ENCODE data around the gene FAM217B. TPM values are rescaled to one million over a fixed set of nuclear protein-coding genes. Genes with fewer than 3 reads are reported as not detected.
A peak's percentile ranks its signal among the peaks of the same experiment; 100 is the strongest.

FAM217B gene
- total RNA-seq: 8.9 and 10.8 TPM in 2 replicates

- DNase-seq (ENCODE audit: low read depth): peak; percentile 91
- H3K36me3 ChIP-seq (ENCODE audit: control insufficient read depth, insufficient read depth, low read length): no peaks in the 10 kb centered on the region
- no peak for TF ChIP-seq CTCF (IDR thresholded peaks at IDR 0.05; ENCODE audit: insufficient read depth, low read length, poor library complexity, severe bottlenecking)
- H3K27me3 ChIP-seq (ENCODE audit: control insufficient read depth, insufficient read depth, low read length): no peaks in the 10 kb centered on the region
- H3K4me3 ChIP-seq (ENCODE audit: low read depth, low read length): peak within 1 kb of the TSS; percentile 66
Observed at GRCh38 chr20:59940129-59940955, at the start of gene FAM217B, which contains the start of gene PPP1R3D. TSS of gene FAM217B (plus strand) at chr20:59940389. CDS start at chr20:59943944, 3,555 bp downstream. TSS of gene PPP1R3D (minus strand) at chr20:59940305. CDS start at chr20:59939931, 374 bp downstream.

- Histone ChIP-seq H3K36me3 (ENCODE audit: control insufficient read depth, insufficient read depth, low read length) (no peaks in the 10 kb centered on the region), H3K4me3 (ENCODE audit: low read depth, low read length) (no peak overlapping the region), H3K27me3 (ENCODE audit: control insufficient read depth, insufficient read depth, low read length) (no peaks in the 10 kb centered on the region)
- DNase-seq (ENCODE audit: low read depth): no peak
- no peak for TF ChIP-seq CTCF (IDR thresholded peaks at IDR 0.05; ENCODE audit: insufficient read depth, low read length, poor library complexity, severe bottlenecking)
Observed at GRCh38 chr20:59891581-59891980, 48.6 kb upstream of the FAM217B start.

- Histone ChIP-seq H3K27me3 (ENCODE audit: control insufficient read depth, insufficient read depth, low read length) (no peaks in the 10 kb centered on the region), H3K4me3 (ENCODE audit: low read depth, low read length) (no peak overlapping the region), H3K36me3 (ENCODE audit: control insufficient read depth, insufficient read depth, low read length) (no peaks in the 10 kb centered on the region)
- DNase-seq (ENCODE audit: low read depth): no peak
- TF ChIP-seq CTCF (IDR thresholded peaks at IDR 0.05; ENCODE audit: insufficient read depth, low read length, poor library complexity, severe bottlenecking): no peak
Observed at GRCh38 chr20:59895908-59896307, 44.3 kb upstream of the FAM217B start.

GRCh38 chr20:59902470-59902869 is 37.7 kb upstream of the FAM217B start:
- Histone ChIP-seq H3K36me3 (ENCODE audit: control insufficient read depth, insufficient read depth, low read length) (no peaks in the 10 kb centered on the region), H3K4me3 (ENCODE audit: low read depth, low read length) (no peak overlapping the region), H3K27me3 (ENCODE audit: control insufficient read depth, insufficient read depth, low read length) (no peaks in the 10 kb centered on the region)
- DNase-seq (ENCODE audit: low read depth): no peak
- no peak for TF ChIP-seq CTCF (IDR thresholded peaks at IDR 0.05; ENCODE audit: insufficient read depth, low read length, poor library complexity, severe bottlenecking)

GRCh38 chr20:59903621-59904020 is 36.6 kb upstream of the FAM217B start:
- no peak overlapping the region for H3K4me3 ChIP-seq (ENCODE audit: low read depth, low read length)
- H3K27me3 ChIP-seq (ENCODE audit: control insufficient read depth, insufficient read depth, low read length): no peaks in the 10 kb centered on the region
- H3K36me3 ChIP-seq (ENCODE audit: control insufficient read depth, insufficient read depth, low read length): no peaks in the 10 kb centered on the region
- TF ChIP-seq CTCF (IDR thresholded peaks at IDR 0.05; ENCODE audit: insufficient read depth, low read length, poor library complexity, severe bottlenecking): no peak
- no peak for DNase-seq (ENCODE audit: low read depth)
